ENCODE results near the gene CEBPZOS. TPM values are rescaled to one million over a fixed set of nuclear protein-coding genes. Genes with fewer than 3 reads are reported as not detected.
"Not testable (repeated sequence)": the region's sequence is repeated elsewhere in the genome, so short reads cannot be mapped to it uniquely, and the experiment has no call there.

Gene CEBPZOS
- polyA plus RNA-seq, 3 donors: 44.7 to 64.0 (median 61.8) TPM

GRCh38 chr2:37181726-37182684 lies 14.3 kb upstream of the CEBPZOS start:
- DNase-seq: no peak

DNA sequence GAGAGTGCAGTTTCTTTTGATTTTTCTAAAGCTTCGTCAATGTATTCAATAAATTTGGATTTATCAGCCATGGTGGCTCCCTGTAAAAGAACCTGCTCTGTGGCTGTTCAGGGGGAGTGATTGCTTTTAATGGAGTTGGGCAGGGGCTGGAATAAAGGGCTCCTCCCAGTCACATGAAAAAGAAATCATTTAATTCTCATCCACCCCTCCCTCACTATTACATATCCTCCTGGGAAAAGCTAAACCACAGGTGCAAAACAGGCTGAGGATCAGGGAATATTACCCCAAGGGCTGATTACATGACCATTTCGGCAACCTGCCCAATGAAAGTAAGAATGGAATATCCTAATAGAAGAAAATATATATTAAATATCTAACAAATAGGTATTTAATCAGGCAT lies 7.7 kb upstream of the CEBPZOS start, which contains the start of gene SULT6B1:
SULT6B1 (minus strand) TSS at position 101 of the 400 bp plus-strand sequence; CDS start at position 71, 30 bp downstream.
- DNase-seq: no peak

DNA sequence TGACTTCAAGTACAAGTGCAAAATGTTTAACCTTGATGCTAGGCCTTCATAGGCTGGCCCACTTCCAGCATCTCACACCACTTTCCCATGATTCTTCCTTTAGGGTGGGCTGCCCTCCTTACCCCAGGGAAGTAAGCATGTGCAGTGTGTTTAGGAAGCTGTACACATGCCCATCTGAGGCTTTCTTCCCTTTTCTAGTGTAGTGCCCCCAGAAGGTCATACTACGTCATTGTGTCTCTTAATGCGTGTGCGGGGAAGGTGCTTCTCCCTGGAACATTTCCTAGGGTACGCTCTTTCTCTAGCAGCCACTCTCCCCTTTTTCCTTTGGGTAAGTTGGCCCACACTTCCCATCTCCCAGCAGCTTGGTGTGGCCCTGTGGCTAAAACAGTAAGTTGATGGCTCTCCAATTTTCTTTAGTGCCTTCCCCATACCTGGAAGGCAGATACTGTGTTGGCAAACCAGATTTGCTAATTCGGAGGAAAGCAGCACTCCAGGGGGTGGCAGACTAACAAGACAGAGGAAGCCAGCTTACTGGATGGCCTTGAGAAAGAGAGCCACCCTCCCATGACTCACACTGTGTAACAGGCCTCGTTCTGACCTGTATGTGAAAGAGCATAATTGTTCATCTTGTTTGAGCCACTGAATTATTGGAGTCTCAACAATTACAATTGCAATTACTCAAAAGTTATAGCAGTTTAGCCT lies 6.7 kb upstream of the CEBPZOS start:
- DNase-seq: no peak

- DNase-seq: no peak
Observed at GRCh38 chr2:37190290-37190689, 6.0 kb upstream of the CEBPZOS start.

GRCh38 chr2:37191253-37191652 lies 5.0 kb upstream of the CEBPZOS start:
- no peak for DNase-seq

DNA sequence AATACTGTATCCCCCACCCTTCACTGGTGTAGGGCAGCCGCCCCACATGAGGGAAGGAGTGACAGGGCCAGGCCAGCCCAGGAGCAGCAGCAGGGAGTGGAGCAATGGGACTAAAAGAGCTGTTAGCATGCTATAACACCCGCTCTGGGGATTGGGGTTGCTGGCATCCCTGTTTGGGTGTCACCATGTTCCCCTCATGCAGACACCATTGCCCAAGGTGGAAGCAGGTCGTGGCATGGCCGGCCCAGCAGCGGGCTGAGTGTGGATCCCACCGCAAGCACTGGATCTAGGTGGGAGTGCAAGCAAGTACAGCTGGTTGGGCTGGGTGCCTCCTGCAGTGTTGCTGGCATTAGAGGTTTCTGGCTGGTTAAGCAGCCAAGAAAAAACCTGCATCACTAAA lies 4.5 kb upstream of the CEBPZOS start:
- DNase-seq: no peak

DNA sequence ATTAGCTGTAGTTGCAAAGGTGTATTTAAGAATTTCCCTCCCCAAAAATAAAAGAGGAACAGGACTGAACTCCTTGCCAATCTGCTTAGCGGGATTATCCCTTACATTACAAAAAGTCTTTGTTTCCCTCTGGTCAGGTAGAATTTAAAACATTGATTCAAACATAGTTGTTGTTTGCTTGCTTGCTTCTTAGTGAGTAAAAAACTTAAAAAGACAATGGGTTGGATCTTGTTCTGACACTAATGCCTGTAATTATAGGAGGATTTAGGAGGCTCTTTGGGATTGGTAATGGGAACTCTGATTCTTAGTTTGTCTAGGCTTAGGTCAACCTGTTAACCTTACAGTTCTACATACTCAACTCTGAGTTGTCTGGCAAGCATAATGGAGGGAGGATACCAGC lies 3.7 kb upstream of the CEBPZOS start:
- DNase-seq: no peak

- not testable (repeated sequence) for DNase-seq
Observed at GRCh38 chr2:37195862-37196319, 405 bp upstream of the CEBPZOS start.

DNA sequence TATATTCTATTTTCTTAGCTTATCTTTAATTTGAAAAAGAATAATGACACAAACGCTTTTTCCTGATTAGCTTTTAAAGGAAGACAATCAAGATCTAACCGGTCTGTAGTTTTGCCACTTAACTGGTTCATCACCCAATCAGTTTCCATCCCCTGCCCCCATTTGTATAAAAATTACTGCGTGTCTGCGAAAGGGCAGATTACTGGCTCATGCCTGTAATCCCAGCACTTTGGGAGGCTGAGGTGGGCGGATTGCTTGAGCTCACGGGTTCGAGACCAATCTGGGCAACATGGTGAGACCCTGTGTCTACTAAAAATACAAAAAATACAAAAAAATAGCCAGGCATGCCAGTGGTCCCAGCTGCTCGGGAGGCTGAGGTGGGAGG lies 2.4 kb downstream of the CEBPZOS start:
- DNase-seq: no peak

GRCh38 chr2:37201208-37201607 lies 4.9 kb downstream of the CEBPZOS start:
- DNase-seq: no peak

- DNase-seq: no peak
Observed at GRCh38 chr2:37201766-37202165, 5.5 kb downstream of the CEBPZOS start.

GRCh38 chr2:37203708-37204107 lies 7.4 kb downstream of the CEBPZOS start:
- no peak for DNase-seq

- DNase-seq: not testable (repeated sequence)
Observed at GRCh38 chr2:37205071-37205661, 8.9 kb downstream of the CEBPZOS start.

- DNase-seq: no peak
Observed at GRCh38 chr2:37205689-37206341, 9.5 kb downstream of the CEBPZOS start.

DNA sequence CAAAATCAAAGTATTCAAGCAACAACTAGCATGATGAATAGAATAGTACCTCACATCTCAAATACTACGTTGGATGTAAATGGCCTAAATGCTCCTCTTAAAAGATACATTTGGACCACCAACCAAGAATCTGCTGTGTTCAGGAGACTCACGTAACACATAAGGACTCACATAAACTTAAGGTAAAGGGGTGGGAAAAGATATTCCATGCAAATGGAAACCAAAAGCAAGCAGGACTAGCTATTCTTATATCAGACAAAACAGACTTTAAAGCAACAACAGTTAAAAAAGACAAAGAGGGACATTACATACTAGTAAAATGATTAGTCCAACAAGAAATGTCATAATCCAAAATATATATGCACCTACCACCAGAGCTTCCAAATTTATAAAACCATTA lies 10.5 kb downstream of the CEBPZOS start:
- not testable (repeated sequence) for DNase-seq

- DNase-seq: no peak
Observed at GRCh38 chr2:37211212-37211611, 14.9 kb downstream of the CEBPZOS start.

- DNase-seq: no peak
Observed at GRCh38 chr2:37211939-37212338, 15.6 kb downstream of the CEBPZOS start.

DNA sequence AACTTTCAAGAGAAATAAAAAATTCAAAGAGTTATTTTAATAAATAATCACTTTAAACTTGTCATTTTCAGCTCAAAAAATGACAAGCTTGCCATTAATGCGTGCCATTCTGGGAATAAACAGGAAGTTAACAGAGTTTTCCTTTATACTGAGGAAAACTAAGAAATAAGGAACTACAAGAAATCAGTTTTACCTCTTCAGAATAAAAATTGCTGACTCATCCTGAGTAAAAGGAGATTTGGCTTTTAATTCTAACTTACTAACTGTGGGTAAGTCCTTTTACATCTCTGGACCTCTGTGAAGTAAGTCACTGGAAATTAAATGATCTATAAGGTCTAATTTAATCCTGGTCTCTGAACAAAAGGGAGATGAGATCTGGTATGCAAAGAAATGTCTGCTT lies 19.0 kb downstream of the CEBPZOS start:
- DNase-seq: no peak

GRCh38 chr2:37219046-37219445 lies 22.8 kb downstream of the CEBPZOS start:
- no peak for DNase-seq

DNA sequence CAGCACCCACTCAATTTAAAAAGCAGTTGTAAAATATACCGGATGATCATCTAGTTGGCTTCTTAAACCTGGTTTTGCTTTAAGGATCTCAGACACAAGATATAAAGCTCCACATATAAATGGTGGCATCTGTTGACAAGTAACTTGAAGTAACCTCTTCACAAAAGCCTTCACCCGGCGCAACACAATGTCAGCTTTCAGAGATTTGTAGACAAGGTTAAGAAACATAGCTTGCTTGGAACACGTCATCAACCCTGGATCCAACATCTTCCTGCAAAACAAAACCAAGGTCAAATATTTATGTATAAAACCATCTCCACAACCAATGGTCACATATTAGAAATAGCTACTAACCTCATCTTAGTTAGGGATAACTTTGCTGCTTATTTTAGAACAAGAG lies 26.8 kb downstream of the CEBPZOS start:
- DNase-seq: no peak

- no peak for DNase-seq
Observed at GRCh38 chr2:37224063-37224462, 27.8 kb downstream of the CEBPZOS start.

GRCh38 chr2:37225129-37225528 lies 28.8 kb downstream of the CEBPZOS start:
- DNase-seq: not testable (repeated sequence)
